ENCODE measurements around the gene FRS3. TPM values are rescaled to one million over a fixed set of nuclear protein-coding genes. Genes with fewer than 3 reads are reported as not detected.

FRS3 gene
- total and polyA plus RNA-seq, 2 of the 13 experiments (the other 11 are each of a cell fraction or from before 2014, with no cell fraction given): 3.0 to 7.4 TPM

- TF ChIP-seq NR2F1 (CRISPR knock-in tag; IDR thresholded peaks at IDR 0.05) (no peak), DMTF1 (CRISPR knock-in tag; IDR thresholded peaks at IDR 0.05) (no peak), ZSCAN21 (CRISPR knock-in tag; IDR thresholded peaks at IDR 0.05; ENCODE audit: borderline replicate concordance) (peak; percentile 90), FOXO4 (CRISPR knock-in tag; conservative IDR thresholded peaks at IDR 0.05) (no peak), ZNF614 (CRISPR knock-in tag; IDR thresholded peaks at IDR 0.05; ENCODE audit: borderline replicate concordance) (peak; percentile 86), ZNF484 (CRISPR knock-in tag; IDR thresholded peaks at IDR 0.05; ENCODE audit: borderline replicate concordance, low read depth) (no peak), ZBTB34 (CRISPR knock-in tag; IDR thresholded peaks at IDR 0.05) (no peak), HBP1 (CRISPR knock-in tag; IDR thresholded peaks at IDR 0.05; ENCODE audit: low read depth) (no peak), SOX5 (CRISPR knock-in tag; IDR thresholded peaks at IDR 0.05; ENCODE audit: borderline replicate concordance) (peak; percentile 49; the same call in 1 of the 2 replicates), ZNF432 (CRISPR knock-in tag; IDR thresholded peaks at IDR 0.05; ENCODE audit: borderline replicate concordance) (no peak), HMG20A (CRISPR knock-in tag; IDR thresholded peaks at IDR 0.05; ENCODE audit: borderline replicate concordance) (no peak; the same call in 1 of the 2 replicates), GATAD2A (CRISPR knock-in tag; IDR thresholded peaks at IDR 0.05) (peak; percentile 79), KAT2B (IDR thresholded peaks at IDR 0.05; ENCODE audit: borderline replicate concordance, low read depth, low read length) (no peak), MTA3 (CRISPR knock-in tag; IDR thresholded peaks at IDR 0.05) (no peak), ZNF281 (CRISPR knock-in tag; IDR thresholded peaks at IDR 0.05; ENCODE audit: borderline replicate concordance) (peak; percentile 80; the same call in 1 of the 2 replicates)
Measured at GRCh38 chr6:41723530-41724227, 56.0 kb downstream of the FRS3 start (continued).
